RWPE2 (cell line): ENCODE measurements around the gene ACTR3.
A peak's percentile ranks its signal among the peaks of the same experiment; 100 is the strongest.

ENCODE experiments used
- ATAC-seq: fragments of 200-7000 bp; cut with Tn5 transposase; 3 replicates; pipeline ENCODE4 v1.9.1; 2021; ENCODE audit warnings: low read depth
- DNase-seq: peaks from one replicate; pipeline ENCODE4 v3.0.0-alpha.2; 2020; ENCODE audit warnings: low spot score
- H3K27ac ChIP-seq: fragments of 450-650 bp; 2 replicates; pipeline ENCODE4 v1.5.1; 2017; ENCODE audit warnings: mild to moderate bottlenecking; ENCODE audit not compliant: poor library complexity, severe bottlenecking
- H3K27me3 ChIP-seq: fragments of 250-450 bp; sonication (Bioruptor Pico); 2 replicates; pipeline ENCODE4 v1.5.1; 2021; ENCODE audit warnings: mild to moderate bottlenecking, moderate library complexity; ENCODE audit not compliant: insufficient read depth, poor library complexity, severe bottlenecking
- H3K36me3 ChIP-seq: fragments of 250-450 bp; sonication (Bioruptor Pico); 2 replicates; pipeline ENCODE4 v1.5.1; 2020; ENCODE audit warnings: low read depth, mild to moderate bottlenecking, moderate library complexity
- H3K4me1 ChIP-seq: fragments of 250-450 bp; sonication (Bioruptor Pico); 2 replicates; pipeline ENCODE4 v1.5.1; 2021; ENCODE audit warnings: mild to moderate bottlenecking, moderate library complexity; ENCODE audit not compliant: insufficient read depth, poor library complexity, severe bottlenecking
- H3K4me3 ChIP-seq: fragments of 250-450 bp; sonication (Bioruptor Pico); 2 replicates; pipeline ENCODE4 v1.5.1; 2021; ENCODE audit warnings: mild to moderate bottlenecking, moderate library complexity; ENCODE audit not compliant: severe bottlenecking
- H3K9me3 ChIP-seq: fragments of 250-450 bp; sonication (Bioruptor Pico); 2 replicates; pipeline ENCODE4 v1.5.1; 2021; ENCODE audit warnings: mild to moderate bottlenecking, moderate library complexity; ENCODE audit not compliant: severe bottlenecking
- TF ChIP-seq, protein P1 (sequence below): fragments of 450-650 bp; IDR thresholded peaks from one replicate; pipeline ENCODE4 v1.5.1; 2017; ENCODE audit warnings: mild to moderate bottlenecking, moderate library complexity; ENCODE audit not compliant: poor library complexity, severe bottlenecking

ACTR3 gene

DNA sequence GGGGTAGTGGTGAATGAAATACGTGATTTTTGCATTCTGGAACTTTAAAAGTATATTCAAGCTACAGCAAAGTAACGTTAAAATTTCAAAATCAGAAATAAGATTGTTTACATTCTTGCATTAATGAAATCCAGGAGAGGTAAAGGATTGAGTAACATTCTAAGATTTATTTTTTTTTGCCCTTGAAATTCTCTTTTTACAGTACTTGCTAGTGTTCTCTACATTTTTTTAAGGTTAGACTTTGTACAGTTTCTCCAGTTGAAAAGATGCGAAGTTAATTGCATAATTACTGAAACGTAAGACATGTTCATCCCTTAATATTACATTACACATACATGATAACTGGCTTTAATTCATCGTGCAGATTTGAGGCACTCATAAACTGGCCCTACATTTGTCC lies 74.5 kb downstream of the ACTR3 start:
- Histone ChIP-seq H3K36me3 (peaks cover 29% of the 10 kb centered on the region), H3K9me3 (no peaks in the 10 kb centered on the region), H3K27ac (no peak overlapping the region), H3K4me3 (no peak overlapping the region), H3K4me1 (peaks cover 8% of the 10 kb centered on the region), H3K27me3 (no peaks in the 10 kb centered on the region)
- ATAC-seq = no peak
- TF ChIP-seq, protein P1, sequence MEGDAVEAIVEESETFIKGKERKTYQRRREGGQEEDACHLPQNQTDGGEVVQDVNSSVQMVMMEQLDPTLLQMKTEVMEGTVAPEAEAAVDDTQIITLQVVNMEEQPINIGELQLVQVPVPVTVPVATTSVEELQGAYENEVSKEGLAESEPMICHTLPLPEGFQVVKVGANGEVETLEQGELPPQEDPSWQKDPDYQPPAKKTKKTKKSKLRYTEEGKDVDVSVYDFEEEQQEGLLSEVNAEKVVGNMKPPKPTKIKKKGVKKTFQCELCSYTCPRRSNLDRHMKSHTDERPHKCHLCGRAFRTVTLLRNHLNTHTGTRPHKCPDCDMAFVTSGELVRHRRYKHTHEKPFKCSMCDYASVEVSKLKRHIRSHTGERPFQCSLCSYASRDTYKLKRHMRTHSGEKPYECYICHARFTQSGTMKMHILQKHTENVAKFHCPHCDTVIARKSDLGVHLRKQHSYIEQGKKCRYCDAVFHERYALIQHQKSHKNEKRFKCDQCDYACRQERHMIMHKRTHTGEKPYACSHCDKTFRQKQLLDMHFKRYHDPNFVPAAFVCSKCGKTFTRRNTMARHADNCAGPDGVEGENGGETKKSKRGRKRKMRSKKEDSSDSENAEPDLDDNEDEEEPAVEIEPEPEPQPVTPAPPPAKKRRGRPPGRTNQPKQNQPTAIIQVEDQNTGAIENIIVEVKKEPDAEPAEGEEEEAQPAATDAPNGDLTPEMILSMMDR = no peak
- DNase-seq = no peak

- Histone ChIP-seq H3K9me3 (no peaks in the 10 kb centered on the region), H3K27me3 (no peaks in the 10 kb centered on the region), H3K27ac (no peak overlapping the region), H3K36me3 (peaks cover 21% of the 10 kb centered on the region), H3K4me3 (no peak overlapping the region), H3K4me1 (peaks cover 8% of the 10 kb centered on the region)
- ATAC-seq (no peak), DNase-seq (no peak)
- TF ChIP-seq, protein P1 = no peak
Observed at GRCh38 chr2:113965228-113965627, 75.3 kb downstream of the ACTR3 start.

- H3K27me3 ChIP-seq = no peaks in the 10 kb centered on the region
- DNase-seq = no peak
- H3K4me1 ChIP-seq = peaks cover 8% of the 10 kb centered on the region
- peak; percentile 43; the same call in 2 of the 3 replicates for ATAC-seq
- no peaks in the 10 kb centered on the region for H3K9me3 ChIP-seq
- H3K27ac ChIP-seq = no peak overlapping the region
- no peak overlapping the region for H3K4me3 ChIP-seq
- TF ChIP-seq, protein P1 = peak; percentile 33
- H3K36me3 ChIP-seq = peaks cover 19% of the 10 kb centered on the region; the same call in 1 of the 2 replicates
Observed at GRCh38 chr2:113965644-113966043, 75.8 kb downstream of the ACTR3 start.

DNA sequence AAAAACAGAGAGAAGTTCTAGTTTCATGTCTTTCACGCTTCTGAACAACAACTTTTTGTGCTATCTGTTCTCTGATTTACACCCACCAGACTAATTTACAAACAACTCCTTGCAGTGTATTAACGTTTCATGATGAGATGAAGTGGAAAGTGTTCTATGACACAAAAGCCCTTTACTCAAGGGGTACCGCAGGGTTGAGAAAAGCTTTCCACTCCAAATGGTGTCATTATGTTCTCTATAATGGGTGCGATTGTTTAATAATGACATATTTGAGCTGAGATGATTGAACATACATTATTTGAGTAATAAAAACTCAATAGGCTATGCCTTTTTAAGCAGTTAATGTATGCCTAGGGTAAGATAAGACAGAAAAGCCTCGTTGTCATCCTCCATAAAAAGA lies 76.3 kb downstream of the ACTR3 start:
- Histone ChIP-seq H3K36me3 (peaks cover 17% of the 10 kb centered on the region; the same call in 1 of the 2 replicates), H3K27me3 (no peaks in the 10 kb centered on the region), H3K4me1 (peaks cover 8% of the 10 kb centered on the region), H3K27ac (no peak overlapping the region), H3K4me3 (no peak overlapping the region), H3K9me3 (no peaks in the 10 kb centered on the region)
- DNase-seq (no peak), ATAC-seq (no peak)
- TF ChIP-seq, protein P1 = no peak

DNA sequence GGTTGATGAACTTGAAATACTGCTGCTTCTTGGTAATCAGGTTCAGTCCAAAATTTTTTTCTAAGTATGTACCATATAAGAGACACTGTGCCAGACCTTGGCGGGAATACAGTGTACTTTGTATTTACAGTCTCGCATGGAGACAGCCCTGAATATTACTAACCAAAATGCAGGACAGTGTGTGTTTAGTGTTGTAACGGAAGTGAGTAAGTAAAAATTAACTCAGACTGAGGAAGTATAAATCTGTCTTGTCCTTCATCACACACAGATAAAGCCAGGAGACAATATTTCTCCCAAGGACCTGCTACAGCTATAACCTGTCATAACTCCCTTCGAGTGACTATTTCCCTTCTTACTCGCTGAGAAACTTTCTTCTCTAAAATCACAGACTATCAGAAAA lies 76.9 kb downstream of the ACTR3 start:
- ATAC-seq = peak; percentile 28; the same call in 1 of the 3 replicates
- TF ChIP-seq, protein P1 = no peak
- no peak overlapping the region for H3K4me3 ChIP-seq
- peaks cover 8% of the 10 kb centered on the region for H3K4me1 ChIP-seq
- DNase-seq = no peak
- peaks cover 13% of the 10 kb centered on the region; the same call in 1 of the 2 replicates for H3K36me3 ChIP-seq
- no peak overlapping the region for H3K27ac ChIP-seq
- H3K9me3 ChIP-seq = no peaks in the 10 kb centered on the region
- no peaks in the 10 kb centered on the region for H3K27me3 ChIP-seq
